Bronchial epithelial cell (primary cell): Measurements from ENCODE around the gene ATP8A1. TPM values are rescaled to one million over a fixed set of nuclear protein-coding genes. Genes with fewer than 3 reads are reported as not detected.

ENCODE experiments used
- DNase-seq: peaks from one replicate; pipeline ENCODE4 v3.0.0-alpha.2; 2010; ENCODE audit warnings: low read depth
- FAIRE-seq: peaks from 2 replicates; lab custom pipeline; 2011; peaks lifted over from hg19 to GRCh38; lab: Jason Lieb, UNC
- H3K27me3 ChIP-seq: 2 replicates; pipeline ENCODE4 v1.5.1; 2011; ENCODE audit warnings: low read length; ENCODE audit not compliant: control insufficient read depth, insufficient read depth
- H3K36me3 ChIP-seq: 2 replicates; pipeline ENCODE4 v1.5.1; 2011; ENCODE audit warnings: low read length; ENCODE audit not compliant: control insufficient read depth, insufficient read depth
- H3K4me3 ChIP-seq: 2 replicates; pipeline ENCODE4 v1.5.1; 2011; ENCODE audit warnings: mild to moderate bottlenecking, low read depth, low read length, control low read depth
- total RNA-seq: library from RNA; depleted of rRNA; stranded (reverse); fragments of >200 nt; gene quantifications from 2 replicates; pipeline ENCODE4 v1.2.1, GENCODE V29; 2014
- TF ChIP-seq, protein P1 (sequence below): IDR thresholded peaks from 2 replicates; pipeline ENCODE4 v1.5.1; 2011; ENCODE audit warnings: mild to moderate bottlenecking, moderate library complexity, low read length, control low read depth, inconsistent platforms; ENCODE audit not compliant: insufficient read depth, severe bottlenecking

The ATP8A1 gene
- total RNA-seq, 1 donor from 2014 or later, result 2.1 TPM

DNA sequence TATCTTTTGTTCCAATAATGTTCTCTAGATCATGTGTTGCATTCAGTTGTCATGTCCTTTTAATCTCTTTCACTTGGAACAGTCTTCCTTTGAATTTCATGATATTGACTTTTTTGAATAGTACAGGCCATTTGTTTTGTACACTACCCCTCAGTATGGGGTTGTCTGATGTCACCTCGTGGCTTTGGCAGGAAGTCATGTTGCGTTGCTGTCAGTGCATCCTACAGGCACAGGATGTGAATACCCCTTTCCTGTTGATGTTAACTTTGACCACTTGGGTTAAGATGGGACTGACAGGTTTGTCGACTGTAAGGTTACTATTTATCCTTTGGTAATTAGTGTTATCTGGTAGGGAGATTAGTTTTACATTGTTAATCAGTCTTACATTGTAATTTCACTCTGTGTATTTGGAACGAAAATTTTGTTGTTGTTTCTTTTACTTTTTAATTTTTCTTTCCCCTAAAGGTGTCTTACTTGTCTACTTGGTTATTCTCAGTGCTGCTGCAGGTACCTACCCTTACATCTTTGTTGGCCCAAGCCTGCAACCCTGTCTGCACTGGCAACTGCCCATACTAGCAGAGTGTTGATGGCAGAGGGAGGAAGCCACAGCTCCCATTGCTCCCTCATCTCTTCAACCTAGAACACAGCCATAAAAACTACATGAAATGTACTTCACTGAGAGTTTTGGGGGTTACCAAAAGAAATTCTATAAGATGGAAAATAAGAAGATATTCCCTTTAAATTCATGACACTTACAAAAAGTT, 14.7 kb upstream of the ATP8A1 start:
- no peaks in the 10 kb centered on the region for H3K27me3 ChIP-seq
- DNase-seq, result no peak
- no peak overlapping the region for H3K4me3 ChIP-seq
- FAIRE-seq, result no peak
- TF ChIP-seq, protein P1, sequence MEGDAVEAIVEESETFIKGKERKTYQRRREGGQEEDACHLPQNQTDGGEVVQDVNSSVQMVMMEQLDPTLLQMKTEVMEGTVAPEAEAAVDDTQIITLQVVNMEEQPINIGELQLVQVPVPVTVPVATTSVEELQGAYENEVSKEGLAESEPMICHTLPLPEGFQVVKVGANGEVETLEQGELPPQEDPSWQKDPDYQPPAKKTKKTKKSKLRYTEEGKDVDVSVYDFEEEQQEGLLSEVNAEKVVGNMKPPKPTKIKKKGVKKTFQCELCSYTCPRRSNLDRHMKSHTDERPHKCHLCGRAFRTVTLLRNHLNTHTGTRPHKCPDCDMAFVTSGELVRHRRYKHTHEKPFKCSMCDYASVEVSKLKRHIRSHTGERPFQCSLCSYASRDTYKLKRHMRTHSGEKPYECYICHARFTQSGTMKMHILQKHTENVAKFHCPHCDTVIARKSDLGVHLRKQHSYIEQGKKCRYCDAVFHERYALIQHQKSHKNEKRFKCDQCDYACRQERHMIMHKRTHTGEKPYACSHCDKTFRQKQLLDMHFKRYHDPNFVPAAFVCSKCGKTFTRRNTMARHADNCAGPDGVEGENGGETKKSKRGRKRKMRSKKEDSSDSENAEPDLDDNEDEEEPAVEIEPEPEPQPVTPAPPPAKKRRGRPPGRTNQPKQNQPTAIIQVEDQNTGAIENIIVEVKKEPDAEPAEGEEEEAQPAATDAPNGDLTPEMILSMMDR, result no peak
- H3K36me3 ChIP-seq, result no peaks in the 10 kb centered on the region

DNA sequence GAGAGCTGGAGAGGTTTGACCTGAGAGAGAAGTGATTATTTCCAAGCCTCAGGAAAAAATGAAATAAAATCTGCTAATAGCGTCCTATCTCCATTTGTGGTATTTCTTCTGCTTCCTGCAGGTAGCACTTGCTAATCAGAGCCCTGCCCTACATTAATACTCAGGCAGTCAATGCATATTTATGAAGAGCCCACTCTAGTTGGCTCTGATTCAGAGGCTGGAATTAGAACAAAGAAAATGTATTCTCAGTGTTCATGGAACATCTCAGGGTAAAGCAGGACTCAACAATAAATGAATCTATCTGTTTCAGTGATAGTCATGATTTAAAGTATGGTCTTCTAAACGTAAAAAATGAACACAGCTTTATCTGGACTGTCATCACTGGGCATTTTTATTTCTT, 1.4 kb upstream of the ATP8A1 start:
- Histone ChIP-seq H3K36me3 (no peaks in the 10 kb centered on the region), H3K27me3 (no peaks in the 10 kb centered on the region), H3K4me3 (no peak overlapping the region)
- TF ChIP-seq, protein P1, result no peak
- no peak for FAIRE-seq
- no peak for DNase-seq

DNA sequence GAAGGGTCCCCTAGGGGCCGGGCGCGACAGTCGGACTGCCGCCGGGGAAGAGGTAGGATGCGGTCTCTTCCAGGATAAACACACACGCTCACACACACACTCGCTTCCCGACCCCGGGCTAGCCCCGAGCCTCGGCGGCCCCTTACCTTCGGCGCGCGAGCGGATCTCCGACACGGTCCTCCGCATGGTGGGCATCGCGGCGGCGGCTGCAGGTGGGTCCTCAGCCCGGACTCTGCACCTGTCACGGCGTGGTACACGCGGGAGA, 294 bp downstream of the ATP8A1 start:
- Histone ChIP-seq H3K4me3 (peak overlapping the region; percentile 66), H3K27me3 (peaks cover 3% of the 10 kb centered on the region), H3K36me3 (no peaks in the 10 kb centered on the region)
- FAIRE-seq, result no peak
- no peak for DNase-seq
- TF ChIP-seq, protein P1, result no peak

DNA sequence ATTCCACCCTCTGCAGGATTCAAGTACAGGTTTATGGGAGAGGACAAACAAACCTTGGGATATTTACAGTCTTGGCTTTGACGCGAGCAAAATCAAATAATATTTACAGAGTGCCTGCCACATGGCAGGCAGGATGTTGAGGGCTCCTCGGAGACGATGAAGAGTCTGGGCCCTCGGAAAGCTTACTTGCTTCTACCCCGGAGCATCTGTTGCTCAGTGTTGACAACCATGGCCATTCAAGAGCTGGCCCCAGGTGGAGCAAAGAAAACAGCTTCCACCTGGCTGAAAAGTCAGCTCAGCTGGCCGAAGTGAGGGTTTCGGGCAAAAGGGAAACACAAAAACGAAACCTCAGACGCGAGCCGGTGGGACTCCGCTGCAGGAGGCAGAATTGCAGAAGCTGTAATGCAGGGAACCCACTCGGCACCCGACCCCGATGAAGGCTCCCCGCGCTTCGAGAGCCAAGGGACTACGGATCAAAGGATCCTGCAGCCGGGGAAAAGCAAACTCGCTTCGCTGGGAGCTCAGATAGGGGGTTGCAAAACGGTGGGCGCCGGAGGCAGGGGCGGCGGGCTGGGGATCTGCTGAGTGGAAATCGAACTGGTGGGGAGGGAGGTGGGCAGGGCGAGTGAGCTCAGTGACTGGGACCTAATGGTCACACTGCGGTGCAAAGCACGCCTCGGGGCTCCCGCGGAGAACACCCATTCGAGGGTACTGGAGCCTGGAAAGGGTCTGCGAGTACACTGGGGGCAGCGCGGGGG, 805 bp downstream of the ATP8A1 start:
- DNase-seq (peak; percentile 2), FAIRE-seq (no peak)
- no peaks in the 10 kb centered on the region for H3K36me3 ChIP-seq
- peaks cover 6% of the 10 kb centered on the region for H3K27me3 ChIP-seq
- TF ChIP-seq, protein P1, result no peak
- peak overlapping the region; percentile 66 for H3K4me3 ChIP-seq

DNA sequence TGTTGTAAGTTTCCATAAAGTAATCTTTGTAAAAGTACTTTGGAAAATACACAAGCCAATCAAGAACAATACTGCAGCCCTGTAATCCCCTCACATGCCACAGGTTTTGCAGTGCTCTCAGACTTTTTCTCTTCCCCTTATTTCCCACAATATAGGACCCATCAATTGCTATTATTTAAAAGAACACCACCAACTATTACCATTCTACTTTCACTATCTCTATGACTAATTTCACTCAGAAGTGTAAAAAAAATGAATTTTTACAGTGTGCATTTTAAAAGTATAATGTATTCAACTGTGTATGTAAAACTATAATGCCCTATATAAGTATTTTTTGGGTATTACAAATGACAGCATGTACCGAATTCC, 1.7 kb downstream of the ATP8A1 start:
- H3K4me3 ChIP-seq, result no peak overlapping the region
- H3K36me3 ChIP-seq, result no peaks in the 10 kb centered on the region
- FAIRE-seq (no peak), DNase-seq (peak; percentile 3)
- TF ChIP-seq, protein P1, result no peak
- peaks cover 6% of the 10 kb centered on the region for H3K27me3 ChIP-seq
